GM21576 (cell line): ENCODE data around the gene CCDC117.

Experiments
- ATAC-seq: cut with Tn5 transposase; IDR thresholded peaks from one replicate; pipeline ENCODE4 v1.9.1; 2021; ENCODE audit warnings: mild to moderate bottlenecking, moderate library complexity; ENCODE audit not compliant: unreplicated experiment

Gene CCDC117

GRCh38 chr22:28769394-28770085, 3.0 kb upstream of the CCDC117 start:
- no peak for ATAC-seq

- no peak for ATAC-seq
Measured at GRCh38 chr22:28771195-28771791, 1.2 kb upstream of the CCDC117 start.

- peak; percentile 23 for ATAC-seq
Measured at GRCh38 chr22:28773461-28773867, 969 bp downstream of the CCDC117 start.

- no peak for ATAC-seq
Measured at GRCh38 chr22:28774378-28774777, 1.9 kb downstream of the CCDC117 start.

GRCh38 chr22:28779833-28780232, 7.3 kb downstream of the CCDC117 start:
- no peak for ATAC-seq

- ATAC-seq: no peak
Measured at GRCh38 chr22:28780296-28780695, 7.8 kb downstream of the CCDC117 start.

- ATAC-seq: no peak
Measured at GRCh38 chr22:28783786-28784671, 11.5 kb downstream of the CCDC117 start.

GRCh38 chr22:28788601-28789000, 16.1 kb downstream of the CCDC117 start:
- no peak for ATAC-seq

- ATAC-seq: no peak
Measured at GRCh38 chr22:28791124-28791523, 18.6 kb downstream of the CCDC117 start.

- peak; percentile 50 for ATAC-seq
Measured at GRCh38 chr22:28791841-28792490, 19.5 kb downstream of the CCDC117 start.

GRCh38 chr22:28792491-28793383, 20.2 kb downstream of the CCDC117 start:
- ATAC-seq: peak; percentile 38

GRCh38 chr22:28793976-28794584, 21.6 kb downstream of the CCDC117 start:
- ATAC-seq: no peak

GRCh38 chr22:28795071-28795693, 22.7 kb downstream of the CCDC117 start:
- no peak for ATAC-seq

GRCh38 chr22:28795932-28796856, 23.7 kb downstream of the CCDC117 start:
- no peak for ATAC-seq

- ATAC-seq: no peak
Measured at GRCh38 chr22:28798810-28799605, 26.5 kb downstream of the CCDC117 start.

- ATAC-seq: peak; percentile 21
Measured at GRCh38 chr22:28799606-28800307, 27.3 kb downstream of the CCDC117 start.
